Fibroblast of the aortic adventitia (primary cell): Measurements from ENCODE around the gene ERO1B. TPM values are rescaled to one million over a fixed set of nuclear protein-coding genes. Genes with fewer than 3 reads are reported as not detected.
A peak's percentile ranks its signal among the peaks of the same experiment; 100 is the strongest.

ENCODE experiments used
- DNase-seq: peaks from one replicate; pipeline ENCODE4 v3.0.0-alpha.2; 2010; ENCODE audit warnings: low read depth
- H3K4me3 ChIP-seq: 2 replicates; pipeline ENCODE4 v1.5.1; 2011; ENCODE audit warnings: low read depth, mild to moderate bottlenecking, control low read depth, low read length, moderate library complexity
- CTCF ChIP-seq: IDR thresholded peaks from 2 replicates; pipeline ENCODE4 v1.5.1; 2011; ENCODE audit warnings: mild to moderate bottlenecking, low read length, control low read depth, inconsistent platforms; ENCODE audit not compliant: insufficient read depth
- total RNA-seq: library from RNA; depleted of rRNA; stranded (reverse); fragments of >200 nt; gene quantifications from 2 replicates; pipeline ENCODE4 v1.2.3, GENCODE V29; 2012; ENCODE audit warnings: low replicate concordance

The ERO1B gene
- total RNA-seq, 1 donor: 1.4 TPM

DNA sequence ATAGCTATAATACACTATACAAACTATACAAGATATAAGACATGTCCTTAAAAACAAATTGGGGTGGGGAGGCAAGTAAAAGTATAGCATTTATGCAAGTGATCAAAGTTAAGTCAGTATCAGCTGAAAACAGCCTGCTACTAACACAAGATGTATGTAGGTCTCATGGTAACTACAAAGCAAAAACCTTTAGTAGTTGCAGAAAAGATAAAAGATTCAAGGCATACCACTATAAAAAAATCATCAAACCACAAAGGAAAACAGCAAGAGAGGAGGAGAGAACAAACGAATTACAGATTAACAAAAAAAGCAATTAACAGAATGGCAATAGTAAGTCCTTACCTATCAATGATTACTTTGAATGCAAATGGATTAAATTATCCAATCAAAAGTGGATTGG lies 22.7 kb downstream of the ERO1B start:
- TF ChIP-seq CTCF: no peak
- no peak for DNase-seq
- H3K4me3 ChIP-seq: no peak overlapping the region

DNA sequence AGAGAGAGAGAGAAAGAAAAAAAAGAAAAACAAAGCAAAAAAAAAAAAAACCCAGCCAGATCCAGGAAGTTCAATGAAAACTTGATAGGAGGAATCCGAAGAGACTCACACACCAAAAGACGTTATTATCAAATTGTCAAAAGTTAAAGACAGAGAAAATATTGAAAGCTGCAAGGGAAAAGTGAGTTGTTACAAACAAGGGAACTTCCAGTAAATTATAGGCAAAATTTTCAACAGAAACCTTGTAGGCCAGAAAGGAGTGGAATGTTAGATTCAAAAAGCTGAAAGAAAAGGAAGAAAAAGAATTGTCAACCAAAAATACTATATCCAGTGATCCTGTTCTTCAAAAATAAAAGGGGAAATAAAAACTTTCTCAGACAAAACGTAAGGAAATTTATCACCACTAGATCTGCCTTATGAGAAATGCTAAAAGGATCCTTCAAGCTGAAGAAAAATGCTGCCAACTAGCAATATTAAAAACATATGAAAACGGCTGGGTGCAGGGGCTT lies 23.6 kb downstream of the ERO1B start:
- H3K4me3 ChIP-seq: no peak overlapping the region
- no peak for TF ChIP-seq CTCF
- no peak for DNase-seq

DNA sequence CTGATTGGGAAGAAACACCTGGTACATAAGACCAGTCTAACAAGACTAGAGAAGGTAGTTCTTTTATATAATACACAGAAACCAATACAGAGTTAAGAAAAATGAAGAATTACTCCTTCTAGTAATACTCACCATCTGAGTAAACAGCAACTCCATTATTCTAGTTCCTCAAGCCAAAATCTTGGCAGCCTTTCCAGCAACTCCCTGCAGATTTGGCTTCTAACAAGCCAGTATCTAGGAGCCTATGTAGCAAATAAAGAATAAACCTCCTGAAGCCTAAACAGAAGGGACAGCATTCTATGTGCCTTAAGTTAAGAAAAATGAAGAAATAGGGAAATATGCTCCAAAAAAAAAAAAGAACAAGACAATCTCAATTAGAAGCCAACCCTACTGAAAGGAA lies 24.5 kb downstream of the ERO1B start:
- no peak for TF ChIP-seq CTCF
- H3K4me3 ChIP-seq: no peak overlapping the region
- peak; percentile 16 for DNase-seq

DNA sequence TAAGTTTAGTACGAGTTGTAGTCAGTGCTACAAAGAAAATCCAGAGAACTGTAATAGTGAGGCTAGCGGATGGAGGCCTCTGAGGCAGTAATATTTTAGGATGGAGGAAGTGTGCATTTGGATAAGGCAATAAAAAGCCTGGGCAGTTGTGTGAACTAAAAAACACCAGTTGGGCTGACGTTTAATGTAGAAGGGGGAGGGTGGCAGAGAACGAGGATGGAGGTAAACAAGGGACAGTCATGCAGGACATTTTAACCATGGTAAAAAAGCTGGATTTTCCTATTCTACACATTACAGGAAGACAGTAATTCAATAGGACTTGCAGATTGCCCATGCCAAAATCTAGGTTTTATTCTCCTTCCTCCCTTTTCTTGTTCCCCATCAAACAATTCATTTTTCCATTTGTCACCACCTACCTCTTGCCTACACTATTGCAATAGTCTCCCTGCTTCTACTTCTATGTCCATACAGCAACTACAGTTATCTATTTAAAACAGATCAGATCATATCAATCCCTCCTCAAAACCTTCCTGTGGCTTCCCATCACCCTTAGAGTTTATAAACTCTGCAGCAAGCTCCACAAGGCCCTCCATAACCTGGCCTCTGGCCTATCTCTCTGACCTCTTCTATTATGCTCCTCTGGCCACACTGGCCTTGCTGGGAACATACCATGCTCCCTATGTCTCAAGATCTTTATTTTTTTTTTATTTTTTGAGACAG lies 27.7 kb downstream of the ERO1B start:
- no peak for TF ChIP-seq CTCF
- no peak for DNase-seq
- no peak overlapping the region for H3K4me3 ChIP-seq

GRCh38 chr1:236253119-236253518 lies 28.6 kb downstream of the ERO1B start:
- no peak for DNase-seq
- H3K4me3 ChIP-seq: no peak overlapping the region
- no peak for TF ChIP-seq CTCF

GRCh38 chr1:236251587-236251986 lies 30.2 kb downstream of the ERO1B start:
- DNase-seq: no peak
- no peak for TF ChIP-seq CTCF
- H3K4me3 ChIP-seq: no peak overlapping the region

DNA sequence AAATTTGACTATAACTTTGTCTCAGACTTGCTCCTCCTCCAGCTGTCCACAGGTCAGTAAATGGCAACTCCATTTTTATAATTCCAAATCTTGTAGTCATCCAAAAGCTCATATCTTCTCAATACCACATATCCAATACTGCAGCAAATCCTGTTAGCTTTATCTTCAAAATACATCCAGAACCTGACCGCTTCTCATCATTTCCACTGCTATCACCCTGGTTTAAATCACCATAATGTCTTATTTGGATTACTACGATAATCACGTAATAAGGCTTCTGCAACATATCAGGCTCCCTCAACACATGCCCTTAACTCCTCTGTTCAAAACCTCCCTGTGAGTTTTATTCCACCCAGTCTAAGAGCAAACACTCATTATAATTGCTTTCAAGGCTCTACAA lies 34.5 kb downstream of the ERO1B start:
- TF ChIP-seq CTCF: no peak
- no peak for DNase-seq
- H3K4me3 ChIP-seq: no peak overlapping the region
